ENCODE measurements around the gene SIN3A.

Gene SIN3A

GRCh38 chr15:75364881-75365280 is 86.6 kb downstream of the SIN3A start:
- Histone ChIP-seq H3K4me3 (ENCODE audit: low read length) (no peak overlapping the region), H3K27me3 (ENCODE audit: control insufficient read depth, low read length) (no peaks in the 10 kb centered on the region), H3K9me3 (ENCODE audit: control insufficient read depth, insufficient read depth, low read length) (no peaks in the 10 kb centered on the region), H3F3A (ENCODE audit: control insufficient read depth, insufficient read depth) (peaks cover 11% of the 10 kb centered on the region; the same call in 1 of the 2 replicates), H4K20me1 (ENCODE audit: control insufficient read depth, insufficient read depth, low read depth, low read length) (no peaks in the 10 kb centered on the region; the same call in 1 of the 2 replicates), H3K27ac (ENCODE audit: low read depth, low read length) (no peak overlapping the region), H3K4me1 (ENCODE audit: control insufficient read depth, low read length) (peaks cover 30% of the 10 kb centered on the region), H3K4me2 (ENCODE audit: low read length) (no peak overlapping the region), H3K9me2 (replicated peaks; ENCODE audit: control insufficient read depth, low read length) (no peaks in the 10 kb centered on the region), H3K36me3 (ENCODE audit: control insufficient read depth, low read length) (peaks cover 20% of the 10 kb centered on the region), H3K79me2 (ENCODE audit: control insufficient read depth, low read length) (peaks cover 12% of the 10 kb centered on the region)
- no peak for TF ChIP-seq EZH2phosphoT487 (IDR thresholded peaks at IDR 0.05; ENCODE audit: borderline replicate concordance, low read length)
- no peak for TF ChIP-seq CTCF (IDR thresholded peaks at IDR 0.05; ENCODE audit: low read depth, low read length, poor library complexity, severe bottlenecking)

- Histone ChIP-seq H3K9me3 (ENCODE audit: control insufficient read depth, insufficient read depth, low read length) (no peaks in the 10 kb centered on the region), H3F3A (ENCODE audit: control insufficient read depth, insufficient read depth) (peaks cover 4% of the 10 kb centered on the region; the same call in 1 of the 2 replicates), H3K9me2 (replicated peaks; ENCODE audit: control insufficient read depth, low read length) (no peaks in the 10 kb centered on the region), H3K36me3 (ENCODE audit: control insufficient read depth, low read length) (peaks cover 14% of the 10 kb centered on the region), H3K4me3 (ENCODE audit: low read length) (no peak overlapping the region), H4K20me1 (ENCODE audit: control insufficient read depth, insufficient read depth, low read depth, low read length) (no peaks in the 10 kb centered on the region; the same call in 1 of the 2 replicates), H3K79me2 (ENCODE audit: control insufficient read depth, low read length) (peaks cover 1% of the 10 kb centered on the region), H3K27ac (ENCODE audit: low read depth, low read length) (no peak overlapping the region), H3K27me3 (ENCODE audit: control insufficient read depth, low read length) (no peaks in the 10 kb centered on the region), H3K4me2 (ENCODE audit: low read length) (no peak overlapping the region), H3K4me1 (ENCODE audit: control insufficient read depth, low read length) (peaks cover 19% of the 10 kb centered on the region)
- TF ChIP-seq EZH2phosphoT487 (IDR thresholded peaks at IDR 0.05; ENCODE audit: borderline replicate concordance, low read length) (no peak), CTCF (IDR thresholded peaks at IDR 0.05; ENCODE audit: low read depth, low read length, poor library complexity, severe bottlenecking) (no peak)
Measured at GRCh38 chr15:75363786-75364185, 87.7 kb downstream of the SIN3A start.

GRCh38 chr15:75362642-75363249 is 88.7 kb downstream of the SIN3A start:
- H3F3A ChIP-seq (ENCODE audit: control insufficient read depth, insufficient read depth), result no peaks in the 10 kb centered on the region
- no peaks in the 10 kb centered on the region; the same call in 1 of the 2 replicates for H4K20me1 ChIP-seq (ENCODE audit: control insufficient read depth, insufficient read depth, low read depth, low read length)
- peaks cover 14% of the 10 kb centered on the region for H3K36me3 ChIP-seq (ENCODE audit: control insufficient read depth, low read length)
- no peaks in the 10 kb centered on the region for H3K9me3 ChIP-seq (ENCODE audit: control insufficient read depth, insufficient read depth, low read length)
- no peak for TF ChIP-seq EZH2phosphoT487 (IDR thresholded peaks at IDR 0.05; ENCODE audit: borderline replicate concordance, low read length)
- TF ChIP-seq CTCF (IDR thresholded peaks at IDR 0.05; ENCODE audit: low read depth, low read length, poor library complexity, severe bottlenecking), result no peak
- H3K79me2 ChIP-seq (ENCODE audit: control insufficient read depth, low read length), result no peaks in the 10 kb centered on the region
- no peak overlapping the region for H3K27ac ChIP-seq (ENCODE audit: low read depth, low read length)
- H3K9me2 ChIP-seq (replicated peaks; ENCODE audit: control insufficient read depth, low read length), result no peaks in the 10 kb centered on the region
- H3K4me1 ChIP-seq (ENCODE audit: control insufficient read depth, low read length), result peaks cover 19% of the 10 kb centered on the region
- no peak overlapping the region for H3K4me2 ChIP-seq (ENCODE audit: low read length)
- no peaks in the 10 kb centered on the region for H3K27me3 ChIP-seq (ENCODE audit: control insufficient read depth, low read length)
- no peak overlapping the region for H3K4me3 ChIP-seq (ENCODE audit: low read length)
